Mucosa of descending colon (tissue), 3 donors: Measurements from ENCODE around the gene CENPE. TPM values are rescaled to one million over a fixed set of nuclear protein-coding genes. Genes with fewer than 3 reads are reported as not detected.
"Not testable (repeated sequence)": the region's sequence is repeated elsewhere in the genome, so short reads cannot be mapped to it uniquely, and the experiment has no call there.

Experiments
- ATAC-seq: fragments of 200-7000 bp; cut with Tn5 transposase; one replicate; pipeline ENCODE4 v1.9.1; 2020; ENCODE audit warnings: mild to moderate bottlenecking, moderate library complexity
- DNase-seq, 3 donors: peaks; one replicate each; pipeline ENCODE4 v3.0.0-alpha.2; 2020
- H3K36me3 ChIP-seq: fragments of 200-600 bp; one replicate; pipeline ENCODE4 v1.8.0; 2021; ENCODE audit warnings: low read depth, mild to moderate bottlenecking
- H3K4me1 ChIP-seq: fragments of 200-600 bp; one replicate; pipeline ENCODE4 v1.8.0; 2021; ENCODE audit warnings: low read depth, mild to moderate bottlenecking
- H3K4me3 ChIP-seq: fragments of 200-600 bp; one replicate; pipeline ENCODE4 v1.8.0; 2021; ENCODE audit warnings: mild to moderate bottlenecking
- H3K9me3 ChIP-seq: fragments of 200-600 bp; one replicate; pipeline ENCODE4 v1.8.0; 2021; ENCODE audit warnings: mild to moderate bottlenecking
- CTCF ChIP-seq: fragments of 200-600 bp; IDR thresholded peaks from one replicate; pipeline ENCODE4 v1.8.0; 2022; ENCODE audit warnings: antibody characterized with exemption, mild to moderate bottlenecking
- intact Hi-C, 2 donors: fragments of 100-400 bp; cut with DNase I in 1 of 2; cut with micrococcal nuclease in 1 of 2; formaldehyde crosslinking; loops; one replicate each; pipeline versions ENCODE4 v1.11.0 to v1.11.1; 2022; cut with DNase I, micrococcal nuclease
- long read RNA-seq, 2 donors: library from polyadenylated mRNA; unstranded; transcript quantifications; one replicate each; pipeline ENCODE4 v2.0.0, GENCODE V29; 2019 to 2021
- total RNA-seq, 3 donors: library from RNA; stranded (reverse); fragmentation: NEBNext Ultra II Directional in 2 of 3; extraction: Animal tissue kit (Norgen Biotek cat#: 25700) in 2 of 3; gene quantifications; one replicate each; pipeline versions ENCODE4 v1.2.1 to v1.2.4, GENCODE V29; 2021 to 2023
- donor health status: DM: no; HTN: no; CAD: no; lungs with moderate emphysema.
- donor health status: DM: no; HTN: no; CAD: no.
- donor health status: DM: no; HTN: yes; CAD: no.

The CENPE gene
- total RNA-seq = 1 to 10 TPM; 1.9 to 9.3 (median 2.8) TPM
- long read RNA-seq, donor 1, partial matches to known transcripts = 1 of 1 reads
- long read RNA-seq, donor 1, other reads (novel, unspliced or antisense) = 0 of 1 reads
- long read RNA-seq, donor 2, partial matches to known transcripts = 3 of 3 reads
- long read RNA-seq, donor 2, other reads (novel, unspliced or antisense) = 0 of 3 reads

GRCh38 chr4:103198111-103198765 is at the start of gene CENPE:
CENPE (minus strand) TSS chr4:103198343; CDS start chr4:103198319, 24 bp downstream.
- intact Hi-C loops = no loop called here
- Histone ChIP-seq H3K9me3 (no peaks in the 10 kb centered on the region), H3K36me3 (no peaks in the 10 kb centered on the region), H3K4me1 (no peaks in the 10 kb centered on the region), H3K4me3 (peak within 1 kb of the TSS; percentile 64)
- no peak for TF ChIP-seq CTCF
- DNase-seq (peak; percentile 87 to 92 (median 92)), ATAC-seq (peak; percentile 97)

- no peak for TF ChIP-seq CTCF
- DNase-seq = no peak
- no peaks in the 10 kb centered on the region for H3K4me1 ChIP-seq
- H3K4me3 ChIP-seq = no peak overlapping the region
- no peak for ATAC-seq
- H3K36me3 ChIP-seq = no peaks in the 10 kb centered on the region
- intact Hi-C loops = no loop called here
- H3K9me3 ChIP-seq = no peaks in the 10 kb centered on the region
These were observed 46.1 kb upstream of the CENPE start for GRCh38 chr4:103244251-103244650.

- H3K9me3 ChIP-seq, H3K4me1 ChIP-seq, ATAC-seq, H3K4me3 ChIP-seq, H3K36me3 ChIP-seq, intact Hi-C loops, DNase-seq: not testable (repeated sequence)
These were observed 32.8 kb upstream of the CENPE start for GRCh38 chr4:103230938-103231337.

GRCh38 chr4:103223556-103223955 is 25.4 kb upstream of the CENPE start:
- intact Hi-C loops, ATAC-seq, H3K9me3 ChIP-seq, H3K4me3 ChIP-seq, H3K36me3 ChIP-seq, H3K4me1 ChIP-seq: not testable (repeated sequence)
- DNase-seq = peak in 2 of 3 donors; percentile 58 to 74

GRCh38 chr4:103207673-103208072 is 9.5 kb upstream of the CENPE start:
- peak; percentile 24 for ATAC-seq
- H3K4me3 ChIP-seq = no peak overlapping the region
- TF ChIP-seq CTCF = no peak
- intact Hi-C loops = no loop called here
- no peaks in the 10 kb centered on the region for H3K4me1 ChIP-seq
- no peaks in the 10 kb centered on the region for H3K9me3 ChIP-seq
- no peaks in the 10 kb centered on the region for H3K36me3 ChIP-seq
- peak in 1 of 3 donors; percentile 19 for DNase-seq

GRCh38 chr4:103204111-103204510 is 6.0 kb upstream of the CENPE start:
- no peaks in the 10 kb centered on the region for H3K9me3 ChIP-seq
- ATAC-seq = no peak
- intact Hi-C loops = no loop called here
- no peak overlapping the region for H3K4me3 ChIP-seq
- TF ChIP-seq CTCF = no peak
- no peaks in the 10 kb centered on the region for H3K4me1 ChIP-seq
- H3K36me3 ChIP-seq = no peaks in the 10 kb centered on the region
- no peak for DNase-seq
